Endothelial cell of umbilical vein (primary cell): ENCODE data around the gene TXNRD1. TPM values are rescaled to one million over a fixed set of nuclear protein-coding genes. Genes with fewer than 3 reads are reported as not detected.

ENCODE experiments used
- BruUV-seq: library from RNA; stranded (reverse); fragments of 400-500 nt; replicated peaks from 2 replicates; lab custom pipeline; 2021; lab: Mats Ljungman, UMichigan
- CTCF ChIA-PET: fragments of 300-600, 350-600 bp; sonication (Branson Sonifier 250); formaldehyde crosslinking; loops from one replicate; lab custom pipeline; 2021; ENCODE audit warnings: antibody characterized with exemption, inconsistent platforms; lab: Charles Lee
- POLR2A ChIA-PET: fragments of 300-600, 350-600 bp; sonication (Branson Sonifier 250); formaldehyde crosslinking; loops from one replicate; lab custom pipeline; 2021; ENCODE audit warnings: antibody characterized with exemption, inconsistent platforms; lab: Charles Lee
- DNase-seq: peaks from one replicate; pipeline ENCODE4 v3.0.0-alpha.2; 2011; ENCODE audit warnings: low read depth, low spot score
- FAIRE-seq: peaks from 2 replicates; lab custom pipeline; 2011; peaks lifted over from hg19 to GRCh38; lab: Jason Lieb, UNC
- H2AFZ ChIP-seq: 2 replicates; pipeline ENCODE4 v1.6.0; 2012; ENCODE audit warnings: low read depth, low read length, control low read depth, inconsistent platforms
- H3K27ac ChIP-seq: 2 replicates; pipeline ENCODE4 v1.5.1; 2011; ENCODE audit warnings: low read depth, mild to moderate bottlenecking, control low read depth, low read length, moderate library complexity; ENCODE audit not compliant: insufficient read depth
- H3K27me3 ChIP-seq, 2 experiments: 2 replicates each; pipeline versions ENCODE4 v1.6.0 to v1.6.1; 2011; ENCODE audit warnings: low read length in 2 of 2, mixed read lengths in 1 of 2; ENCODE audit not compliant: control insufficient read depth in 2 of 2, insufficient read depth in 2 of 2
- H3K36me3 ChIP-seq, 2 experiments: 2 replicates in 1 of 2; 3 replicates in 1 of 2; pipeline ENCODE4 v1.5.1; 2011; ENCODE audit warnings: low read length in 2 of 2, mild to moderate bottlenecking in 1 of 2, moderate library complexity in 1 of 2; ENCODE audit not compliant: control insufficient read depth in 2 of 2, insufficient read depth in 2 of 2; ENCODE audit errors: extremely low read depth in 1 of 2
- H3K4me1 ChIP-seq: 3 replicates; pipeline ENCODE4 v1.5.1; 2011; ENCODE audit warnings: mild to moderate bottlenecking, low read length; ENCODE audit not compliant: control insufficient read depth, insufficient read depth; ENCODE audit errors: extremely low read depth
- H3K4me2 ChIP-seq: 2 replicates; pipeline ENCODE4 v1.6.1; 2011; ENCODE audit warnings: low read length, control low read depth, mixed read lengths; ENCODE audit not compliant: insufficient read depth
- H3K4me3 ChIP-seq, 3 experiments: fragments of 200-600 bp in 1 of 3; sonication (generic), shearing (Covaris generic) in 1 of 3; replicated peaks in 1 of 3; 2 replicates each; pipeline ENCODE4 v1.5.1; 2011 to 2016; ENCODE audit warnings: control low read depth in 3 of 3, low read length in 3 of 3, mild to moderate bottlenecking in 2 of 3, inconsistent platforms in 1 of 3, low read depth in 1 of 3, moderate library complexity in 1 of 3; ENCODE audit not compliant: insufficient read depth in 1 of 3
- H3K79me2 ChIP-seq: 2 replicates; pipeline ENCODE4 v1.6.0; 2012; ENCODE audit warnings: low read length, inconsistent platforms; ENCODE audit not compliant: control insufficient read depth, insufficient read depth
- H3K9ac ChIP-seq: replicated peaks from 2 replicates; pipeline ENCODE3; 2011; ENCODE audit warnings: low read length, control low read depth; ENCODE audit not compliant: insufficient read depth; ENCODE audit errors: extremely low read depth
- H3K9me1 ChIP-seq: replicated peaks from 3 replicates; pipeline ENCODE4 v1.6.0; 2011; ENCODE audit warnings: mild to moderate bottlenecking, low read length; ENCODE audit not compliant: control insufficient read depth, insufficient read depth; ENCODE audit errors: extremely low read depth
- H3K9me3 ChIP-seq: replicated peaks from 2 replicates; pipeline ENCODE4 v1.5.1; 2012; ENCODE audit warnings: low read length, inconsistent platforms; ENCODE audit not compliant: control insufficient read depth, insufficient read depth
- H4K20me1 ChIP-seq: replicated peaks from 2 replicates; pipeline ENCODE3; 2011; ENCODE audit warnings: mild to moderate bottlenecking, low read length; ENCODE audit not compliant: control insufficient read depth, insufficient read depth; ENCODE audit errors: extremely low read depth
- EZH2 ChIP-seq: IDR thresholded peaks from 2 replicates; pipeline ENCODE4 v1.6.1; 2012; ENCODE audit warnings: borderline replicate concordance, low read depth, mild to moderate bottlenecking, moderate library complexity, low read length, inconsistent platforms; ENCODE audit not compliant: severe bottlenecking
- GATA2 ChIP-seq: IDR thresholded peaks from 2 replicates; pipeline ENCODE4 v1.7.0; 2011; ENCODE audit warnings: low read depth, mild to moderate bottlenecking, moderate library complexity, mixed read lengths, low read length; ENCODE audit not compliant: insufficient read length, insufficient read depth
- JUN ChIP-seq: IDR thresholded peaks from 2 replicates; pipeline ENCODE4 v1.6.1; 2011; ENCODE audit warnings: borderline replicate concordance, low read depth; ENCODE audit not compliant: insufficient read length, insufficient read depth
- MYC ChIP-seq: IDR thresholded peaks from one replicate; pipeline ENCODE4 v1.6.1; 2011; ENCODE audit warnings: mild to moderate bottlenecking, low read depth, low read length
- POLR2AphosphoS5 ChIP-seq: IDR thresholded peaks from 2 replicates; pipeline ENCODE4 v1.6.1; 2012; ENCODE audit warnings: low read depth, mild to moderate bottlenecking, control low read depth, low read length, moderate library complexity; ENCODE audit not compliant: insufficient read depth
- dilution Hi-C: fragments of 300-500 bp; cut with MboI; formaldehyde crosslinking; loops from one replicate; pipeline ENCODE4 v1.15.0; 2019; ENCODE audit warnings: low sequenced_read_pairs; ENCODE audit not compliant: extremely low pct_ligation_motif_present
- intact Hi-C: fragments of 100-400 bp; cut with micrococcal nuclease; formaldehyde crosslinking; loops from one replicate; pipeline ENCODE4 v1.10.0; 2022
- polyA plus RNA-seq, 4 experiments: library from polyadenylated mRNA; depleted of rRNA in 3 of 4; stranded (reverse) in 3 of 4; unstranded in 1 of 4; fragments of >200 nt; gene quantifications; 2 replicates each; pipeline versions ENCODE4 v1.2.1 to v1.2.3, GENCODE V29; 2011 to 2012; ENCODE audit warnings: missing spikeins in 1 of 4
- total RNA-seq: library from RNA; stranded (reverse); gene quantifications from 2 replicates; pipeline ENCODE4 v1.2.3, GENCODE V29; 2021
- TF ChIP-seq, protein P1 (sequence below): IDR thresholded peaks from 2 replicates; pipeline ENCODE4 v1.6.1; 2011; ENCODE audit not compliant: insufficient read depth, insufficient read length
- TF ChIP-seq, protein P2 (sequence below), 2 donors: IDR thresholded peaks; 1 replicate in 1 of 2; 2 replicates in 1 of 2; pipeline ENCODE4 v1.5.1; 2011; ENCODE audit warnings: low read length in 2 of 2, mild to moderate bottlenecking in 2 of 2, moderate library complexity in 2 of 2, control low read depth in 1 of 2, inconsistent platforms in 1 of 2, low read depth in 1 of 2; ENCODE audit not compliant: insufficient read depth in 1 of 2; ENCODE audit errors: extremely low read depth in 1 of 2

The TXNRD1 gene
- total and polyA plus RNA-seq, 2 donors (not counting 3 experiments of a cell fraction or from before 2014, with no cell fraction given) = 309 to 566 TPM

DNA sequence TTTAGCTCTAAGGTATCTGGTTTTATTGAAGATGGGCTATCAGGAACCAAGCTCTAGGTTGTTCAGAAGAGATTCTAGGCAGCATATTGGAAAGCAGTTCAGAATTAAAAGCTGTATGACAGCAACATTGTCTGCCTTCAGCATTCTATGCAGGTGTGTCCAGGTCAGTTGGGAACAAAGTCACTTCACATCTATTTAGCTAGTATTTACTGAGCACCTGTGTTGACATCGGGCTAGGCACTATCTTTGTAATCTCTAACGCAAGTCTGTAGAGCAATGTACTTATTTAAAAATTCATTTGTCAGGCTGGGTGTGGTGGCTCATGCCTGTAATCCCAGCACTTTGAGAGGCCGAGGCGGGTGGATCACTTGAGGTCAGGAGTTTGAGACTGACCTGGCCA is 81.1 kb downstream of the TXNRD1 start:
- intact Hi-C loops = no loop called here
- H3K4me3 ChIP-seq = no peak overlapping the region
- peaks cover 73% of the 10 kb centered on the region for H3K4me1 ChIP-seq
- H2AFZ ChIP-seq = no peak overlapping the region
- H3K4me2 ChIP-seq = no peak overlapping the region
- no peaks in the 10 kb centered on the region for H3K27me3 ChIP-seq
- no peak overlapping the region for H3K27ac ChIP-seq
- DNase-seq = no peak
- FAIRE-seq = no peak
- CTCF ChIA-PET = interaction anchor here (1.3 kb wide), 1 partner anchor 81 kb away, joined by 3 read pairs; the partner anchor contains the start of gene TXNRD1
- peaks cover 24% of the 10 kb centered on the region for H4K20me1 ChIP-seq
- H3K9me1 ChIP-seq = no peaks in the 10 kb centered on the region
- H3K79me2 ChIP-seq = peaks cover 97% of the 10 kb centered on the region
- TF ChIP-seq, protein P1, sequence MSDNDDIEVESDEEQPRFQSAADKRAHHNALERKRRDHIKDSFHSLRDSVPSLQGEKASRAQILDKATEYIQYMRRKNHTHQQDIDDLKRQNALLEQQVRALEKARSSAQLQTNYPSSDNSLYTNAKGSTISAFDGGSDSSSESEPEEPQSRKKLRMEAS = no peak
- TF ChIP-seq GATA2 (no peak), JUN (no peak)
- BruUV-seq = no TSS peak
- H3K9me3 ChIP-seq = no peaks in the 10 kb centered on the region
- POLR2A ChIA-PET = interaction anchor here (0.5 to 15.5 kb wide), 3 partner anchors 10 to 78 kb away, joined by 3 to 222 read pairs (median 21); partner anchors contain the start of gene TXNRD1
- dilution Hi-C loops = no loop called here
- no peak overlapping the region for H3K9ac ChIP-seq
- peaks cover 12 to 53% of the 10 kb centered on the region in 2 experiments for H3K36me3 ChIP-seq

DNA sequence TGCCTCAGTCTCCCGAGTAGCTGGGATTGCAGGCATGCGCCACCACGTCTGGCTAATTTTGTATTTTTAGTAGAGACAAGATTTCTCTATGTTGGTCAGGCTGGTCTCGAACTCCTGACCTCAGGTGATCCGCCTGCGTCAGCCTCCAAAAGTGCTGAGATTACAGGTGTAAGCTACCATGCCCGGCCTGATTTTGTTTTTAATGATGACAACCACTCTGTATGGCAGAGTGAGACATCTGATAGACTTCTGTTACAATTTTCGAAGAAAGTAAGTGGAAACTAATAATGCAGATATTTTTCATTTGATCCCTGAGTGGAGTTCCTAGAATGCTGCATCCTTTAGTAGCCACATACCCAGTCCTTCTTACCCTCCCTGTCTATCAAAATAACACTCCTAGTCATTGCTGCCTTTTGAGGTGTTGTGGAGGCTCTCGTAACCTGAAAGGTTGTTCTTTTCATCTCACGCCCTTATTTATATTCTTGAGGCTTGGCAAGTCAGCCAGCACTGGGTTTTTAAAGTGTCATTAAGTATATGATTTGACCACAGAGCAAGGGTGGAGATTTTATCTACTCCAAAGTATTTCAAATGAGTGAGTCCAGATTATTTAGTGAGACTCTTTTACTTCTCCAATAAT is 82.0 kb downstream of the TXNRD1 start:
- Histone ChIP-seq H3K27me3 (no peaks in the 10 kb centered on the region), H3K9ac (no peak overlapping the region), H3K4me3 (no peak overlapping the region), H3K4me2 (peak overlapping the region; percentile 53), H4K20me1 (peaks cover 27% of the 10 kb centered on the region), H3K27ac (peak overlapping the region; percentile 7), H3K36me3 (peaks cover 8 to 55% of the 10 kb centered on the region in 2 experiments), H3K9me3 (no peaks in the 10 kb centered on the region), H3K79me2 (peaks cover 97% of the 10 kb centered on the region), H3K9me1 (no peaks in the 10 kb centered on the region), H2AFZ (no peak overlapping the region), H3K4me1 (peaks cover 72% of the 10 kb centered on the region)
- ChIA-PET CTCF (interaction anchor here (3.3 kb wide), 1 partner anchor 82 kb away, joined by 18 read pairs; the partner anchor contains the start of gene TXNRD1), POLR2A (interaction anchor here (3.0 to 15.5 kb wide), 2 partner anchors 11 to 79 kb away, joined by 21 to 222 read pairs; partner anchors contain the start of gene TXNRD1)
- FAIRE-seq = no peak
- dilution Hi-C loops = no loop called here
- TF ChIP-seq MYC (no peak), POLR2AphosphoS5 (no peak), EZH2 (no peak), GATA2 (no peak)
- TF ChIP-seq, protein P1 = no peak
- TF ChIP-seq, protein P2, sequence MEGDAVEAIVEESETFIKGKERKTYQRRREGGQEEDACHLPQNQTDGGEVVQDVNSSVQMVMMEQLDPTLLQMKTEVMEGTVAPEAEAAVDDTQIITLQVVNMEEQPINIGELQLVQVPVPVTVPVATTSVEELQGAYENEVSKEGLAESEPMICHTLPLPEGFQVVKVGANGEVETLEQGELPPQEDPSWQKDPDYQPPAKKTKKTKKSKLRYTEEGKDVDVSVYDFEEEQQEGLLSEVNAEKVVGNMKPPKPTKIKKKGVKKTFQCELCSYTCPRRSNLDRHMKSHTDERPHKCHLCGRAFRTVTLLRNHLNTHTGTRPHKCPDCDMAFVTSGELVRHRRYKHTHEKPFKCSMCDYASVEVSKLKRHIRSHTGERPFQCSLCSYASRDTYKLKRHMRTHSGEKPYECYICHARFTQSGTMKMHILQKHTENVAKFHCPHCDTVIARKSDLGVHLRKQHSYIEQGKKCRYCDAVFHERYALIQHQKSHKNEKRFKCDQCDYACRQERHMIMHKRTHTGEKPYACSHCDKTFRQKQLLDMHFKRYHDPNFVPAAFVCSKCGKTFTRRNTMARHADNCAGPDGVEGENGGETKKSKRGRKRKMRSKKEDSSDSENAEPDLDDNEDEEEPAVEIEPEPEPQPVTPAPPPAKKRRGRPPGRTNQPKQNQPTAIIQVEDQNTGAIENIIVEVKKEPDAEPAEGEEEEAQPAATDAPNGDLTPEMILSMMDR (IDR thresholded peaks at IDR 0.05; ENCODE audit: extremely low read depth in 1 of 2, insufficient read depth in 1 of 2, low read depth in 1 of 2, low read length in 2 of 2) = no peak
- no peak for DNase-seq
- no TSS peak for BruUV-seq
- intact Hi-C loops = no loop called here
